ENCODE results near the gene APBB1IP.
"Not testable (repeated sequence)": the region's sequence is repeated elsewhere in the genome, so short reads cannot be mapped to it uniquely, and the experiment has no call there.

APBB1IP gene

GRCh38 chr10:26492725-26493124, 54.6 kb downstream of the APBB1IP start:
- not testable (repeated sequence) for H3K27me3 ChIP-seq (ENCODE audit: control insufficient read depth, insufficient read depth, low read length); H3K4me3 ChIP-seq (ENCODE audit: low read length); H3K4me1 ChIP-seq (ENCODE audit: control insufficient read depth, low read depth, low read length); H3K9ac ChIP-seq (ENCODE audit: low read length); H3K27ac ChIP-seq (ENCODE audit: low read length); H3K36me3 ChIP-seq (ENCODE audit: control insufficient read depth, low read depth, low read length); H3K9me3 ChIP-seq (ENCODE audit: control insufficient read depth, low read depth, low read length)

DNA sequence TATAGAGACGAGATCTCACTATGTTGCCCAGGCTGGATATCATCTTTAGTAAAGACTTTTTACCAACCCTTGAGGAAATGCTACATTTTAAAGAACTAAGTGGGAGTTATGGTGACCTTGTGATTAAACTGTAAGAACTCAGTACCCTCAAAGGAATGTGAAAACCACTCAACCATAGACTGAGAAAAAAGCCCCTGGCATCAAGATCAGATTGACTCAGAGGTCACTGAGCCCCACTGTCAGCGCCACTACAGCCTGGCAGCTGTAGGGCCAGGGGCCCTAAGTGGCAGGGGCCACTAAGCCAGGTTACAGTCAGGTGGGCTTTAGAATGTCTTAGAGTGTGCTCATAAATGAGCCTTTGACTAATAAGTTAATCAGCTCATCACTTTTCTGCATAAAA, 55.9 kb downstream of the APBB1IP start:
- H3K27ac ChIP-seq (ENCODE audit: low read length): no peak overlapping the region
- H3K4me3 ChIP-seq (ENCODE audit: low read length): no peak overlapping the region
- no peaks in the 10 kb centered on the region for H3K9me3 ChIP-seq (ENCODE audit: control insufficient read depth, low read depth, low read length)
- no peaks in the 10 kb centered on the region for H3K4me1 ChIP-seq (ENCODE audit: control insufficient read depth, low read depth, low read length)
- no peak overlapping the region for H3K9ac ChIP-seq (ENCODE audit: low read length)
- no peaks in the 10 kb centered on the region for H3K27me3 ChIP-seq (ENCODE audit: control insufficient read depth, insufficient read depth, low read length)
- H3K36me3 ChIP-seq (ENCODE audit: control insufficient read depth, low read depth, low read length): no peaks in the 10 kb centered on the region

GRCh38 chr10:26499426-26499825, 61.3 kb downstream of the APBB1IP start:
- Histone ChIP-seq H3K27me3 (ENCODE audit: control insufficient read depth, insufficient read depth, low read length) (no peaks in the 10 kb centered on the region), H3K4me1 (ENCODE audit: control insufficient read depth, low read depth, low read length) (no peaks in the 10 kb centered on the region), H3K36me3 (ENCODE audit: control insufficient read depth, low read depth, low read length) (no peaks in the 10 kb centered on the region), H3K9ac (ENCODE audit: low read length) (no peak overlapping the region), H3K9me3 (ENCODE audit: control insufficient read depth, low read depth, low read length) (no peaks in the 10 kb centered on the region), H3K27ac (ENCODE audit: low read length) (no peak overlapping the region), H3K4me3 (ENCODE audit: low read length) (no peak overlapping the region)

DNA sequence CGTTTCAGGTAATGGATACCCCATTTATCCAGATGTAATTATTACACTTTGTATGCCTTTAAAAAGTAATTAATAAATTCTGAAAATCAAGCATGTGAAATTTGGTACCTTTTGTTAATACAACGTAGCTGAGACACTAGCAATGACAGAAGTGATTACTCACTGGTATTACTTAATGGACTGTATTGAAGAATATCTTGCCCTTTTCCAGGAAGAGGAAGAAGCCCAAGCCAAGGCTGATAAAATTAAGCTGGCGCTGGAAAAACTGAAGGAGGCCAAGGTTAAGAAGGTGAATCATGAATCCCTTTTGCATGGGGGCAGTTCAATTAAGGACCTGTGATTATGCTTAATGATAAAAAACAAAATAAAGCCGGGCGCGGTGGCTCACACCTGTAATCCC, 64.8 kb downstream of the APBB1IP start:
- Histone ChIP-seq H3K27me3 (ENCODE audit: control insufficient read depth, insufficient read depth, low read length) (no peaks in the 10 kb centered on the region), H3K9me3 (ENCODE audit: control insufficient read depth, low read depth, low read length) (no peaks in the 10 kb centered on the region), H3K9ac (ENCODE audit: low read length) (no peak overlapping the region), H3K27ac (ENCODE audit: low read length) (no peak overlapping the region), H3K4me1 (ENCODE audit: control insufficient read depth, low read depth, low read length) (no peaks in the 10 kb centered on the region), H3K36me3 (ENCODE audit: control insufficient read depth, low read depth, low read length) (no peaks in the 10 kb centered on the region), H3K4me3 (ENCODE audit: low read length) (no peak overlapping the region)

DNA sequence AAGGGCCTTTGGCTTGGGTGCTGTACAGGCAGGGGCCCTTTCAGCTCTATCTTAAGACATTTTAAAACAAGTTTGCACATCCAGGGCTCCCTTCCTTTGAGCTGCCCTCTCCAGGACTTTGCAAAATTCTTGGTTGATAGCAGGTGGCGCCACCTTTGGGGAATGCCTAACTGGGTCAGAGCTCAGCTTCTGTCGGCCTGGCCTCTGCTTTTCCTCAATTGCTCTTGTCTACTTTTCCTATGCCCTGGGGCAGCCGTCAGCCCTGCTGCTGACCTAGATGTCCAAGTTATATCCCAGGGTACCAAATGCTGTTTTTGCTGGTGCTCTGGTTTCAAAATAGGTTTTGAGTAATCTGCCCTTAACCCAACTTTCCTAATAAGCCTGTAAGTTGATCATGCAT, 65.8 kb downstream of the APBB1IP start:
- no peak overlapping the region for H3K4me3 ChIP-seq (ENCODE audit: low read length)
- H3K27me3 ChIP-seq (ENCODE audit: control insufficient read depth, insufficient read depth, low read length): no peaks in the 10 kb centered on the region
- no peak overlapping the region for H3K9ac ChIP-seq (ENCODE audit: low read length)
- H3K27ac ChIP-seq (ENCODE audit: low read length): no peak overlapping the region
- H3K4me1 ChIP-seq (ENCODE audit: control insufficient read depth, low read depth, low read length): no peaks in the 10 kb centered on the region
- H3K9me3 ChIP-seq (ENCODE audit: control insufficient read depth, low read depth, low read length): no peaks in the 10 kb centered on the region
- no peaks in the 10 kb centered on the region for H3K36me3 ChIP-seq (ENCODE audit: control insufficient read depth, low read depth, low read length)

- H3K4me1 ChIP-seq (ENCODE audit: control insufficient read depth, low read depth, low read length); H3K4me3 ChIP-seq (ENCODE audit: low read length); H3K9me3 ChIP-seq (ENCODE audit: control insufficient read depth, low read depth, low read length); H3K27ac ChIP-seq (ENCODE audit: low read length); H3K27me3 ChIP-seq (ENCODE audit: control insufficient read depth, insufficient read depth, low read length); H3K36me3 ChIP-seq (ENCODE audit: control insufficient read depth, low read depth, low read length); H3K9ac ChIP-seq (ENCODE audit: low read length): not testable (repeated sequence)
Measured at GRCh38 chr10:26504429-26504828, 66.3 kb downstream of the APBB1IP start.

DNA sequence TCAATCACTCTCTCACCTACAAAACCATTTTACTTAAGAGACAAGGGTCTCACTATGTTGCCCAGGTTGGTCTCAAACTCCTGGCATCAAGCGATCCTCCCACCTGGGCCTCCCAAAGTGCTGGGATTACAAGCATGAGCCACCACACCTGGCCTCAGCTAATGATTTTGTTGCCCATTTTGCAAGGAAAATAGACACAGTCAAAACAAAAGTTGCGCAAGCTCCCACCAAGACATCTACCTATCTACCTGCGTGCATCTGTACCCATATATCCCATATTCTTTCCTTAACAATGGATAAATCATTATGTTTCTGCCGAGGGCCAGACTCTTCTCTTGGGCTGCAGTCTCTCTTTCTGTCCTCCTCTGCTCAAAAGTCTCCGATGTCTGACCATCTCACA, 67.3 kb downstream of the APBB1IP start:
- no peak overlapping the region for H3K27ac ChIP-seq (ENCODE audit: low read length)
- H3K4me3 ChIP-seq (ENCODE audit: low read length): no peak overlapping the region
- no peak overlapping the region for H3K9ac ChIP-seq (ENCODE audit: low read length)
- no peaks in the 10 kb centered on the region for H3K36me3 ChIP-seq (ENCODE audit: control insufficient read depth, low read depth, low read length)
- H3K27me3 ChIP-seq (ENCODE audit: control insufficient read depth, insufficient read depth, low read length): no peaks in the 10 kb centered on the region
- no peaks in the 10 kb centered on the region for H3K4me1 ChIP-seq (ENCODE audit: control insufficient read depth, low read depth, low read length)
- no peaks in the 10 kb centered on the region for H3K9me3 ChIP-seq (ENCODE audit: control insufficient read depth, low read depth, low read length)

DNA sequence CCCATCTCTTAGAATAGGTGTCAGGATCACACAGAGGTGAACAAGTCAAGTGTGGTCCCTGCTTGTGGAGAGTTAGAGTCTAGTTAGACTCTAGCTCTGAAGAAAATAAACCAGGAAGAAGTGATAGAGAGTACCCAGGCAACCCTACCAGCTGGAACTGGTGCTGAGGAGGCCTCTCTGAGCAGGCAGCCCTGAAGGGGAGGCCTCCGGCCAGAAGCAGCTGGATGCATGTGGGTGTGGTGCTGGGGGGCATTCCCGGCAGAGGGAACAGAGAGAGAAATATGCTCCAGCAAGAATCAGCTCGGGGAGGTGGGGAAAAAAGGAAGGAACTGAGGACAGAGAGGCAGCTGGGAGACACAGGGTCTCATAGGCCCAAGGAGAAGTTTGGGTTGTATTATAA, 68.6 kb downstream of the APBB1IP start:
- Histone ChIP-seq H3K27me3 (ENCODE audit: control insufficient read depth, insufficient read depth, low read length) (no peaks in the 10 kb centered on the region), H3K9me3 (ENCODE audit: control insufficient read depth, low read depth, low read length) (no peaks in the 10 kb centered on the region), H3K27ac (ENCODE audit: low read length) (no peak overlapping the region), H3K4me1 (ENCODE audit: control insufficient read depth, low read depth, low read length) (no peaks in the 10 kb centered on the region), H3K36me3 (ENCODE audit: control insufficient read depth, low read depth, low read length) (no peaks in the 10 kb centered on the region), H3K9ac (ENCODE audit: low read length) (no peak overlapping the region), H3K4me3 (ENCODE audit: low read length) (no peak overlapping the region)

GRCh38 chr10:26507441-26507840, 69.3 kb downstream of the APBB1IP start:
- H3K4me1 ChIP-seq (ENCODE audit: control insufficient read depth, low read depth, low read length): no peaks in the 10 kb centered on the region
- H3K27ac ChIP-seq (ENCODE audit: low read length): no peak overlapping the region
- no peaks in the 10 kb centered on the region for H3K36me3 ChIP-seq (ENCODE audit: control insufficient read depth, low read depth, low read length)
- H3K4me3 ChIP-seq (ENCODE audit: low read length): no peak overlapping the region
- no peaks in the 10 kb centered on the region for H3K27me3 ChIP-seq (ENCODE audit: control insufficient read depth, insufficient read depth, low read length)
- no peak overlapping the region for H3K9ac ChIP-seq (ENCODE audit: low read length)
- no peaks in the 10 kb centered on the region for H3K9me3 ChIP-seq (ENCODE audit: control insufficient read depth, low read depth, low read length)

DNA sequence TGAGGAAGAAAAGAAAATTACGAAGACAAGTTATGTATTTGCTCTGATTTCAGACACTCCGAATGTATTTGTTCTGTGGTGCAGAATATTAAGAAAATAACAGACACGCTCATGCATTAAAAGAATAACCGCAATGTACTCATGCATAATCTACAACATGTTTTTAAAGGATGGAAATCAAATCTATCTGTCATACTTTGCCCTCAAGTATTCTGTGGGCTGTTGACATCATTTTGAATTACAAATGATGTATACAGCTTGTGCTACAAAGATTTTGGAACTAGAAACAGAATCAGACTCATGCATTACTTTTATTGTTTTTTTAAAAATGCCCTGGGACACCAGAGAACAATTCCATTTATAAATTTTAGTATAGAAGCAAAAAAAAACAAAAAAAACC, 69.9 kb downstream of the APBB1IP start:
- Histone ChIP-seq H3K4me3 (ENCODE audit: low read length) (no peak overlapping the region), H3K27me3 (ENCODE audit: control insufficient read depth, insufficient read depth, low read length) (no peaks in the 10 kb centered on the region), H3K4me1 (ENCODE audit: control insufficient read depth, low read depth, low read length) (no peaks in the 10 kb centered on the region), H3K27ac (ENCODE audit: low read length) (no peak overlapping the region), H3K9ac (ENCODE audit: low read length) (no peak overlapping the region), H3K36me3 (ENCODE audit: control insufficient read depth, low read depth, low read length) (no peaks in the 10 kb centered on the region), H3K9me3 (ENCODE audit: control insufficient read depth, low read depth, low read length) (peaks cover 3% of the 10 kb centered on the region)

DNA sequence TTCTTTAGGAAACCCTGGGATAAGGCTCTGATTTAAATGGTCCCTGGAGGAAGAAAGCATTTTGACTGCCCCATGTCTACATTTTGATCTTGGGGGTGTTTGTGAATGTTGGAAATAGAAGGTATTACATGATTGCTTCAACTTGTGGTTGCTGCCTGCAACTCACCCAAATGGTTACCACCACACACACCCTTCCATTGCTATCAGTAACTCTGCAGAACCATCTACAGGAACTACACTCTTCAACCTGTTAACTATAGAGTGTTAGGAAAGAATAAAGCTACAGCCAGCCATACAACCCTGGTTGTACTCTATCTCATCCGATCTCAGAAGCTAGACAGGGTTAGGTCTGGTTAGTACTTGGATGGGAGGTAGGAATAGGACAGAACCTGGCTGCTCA, 71.2 kb downstream of the APBB1IP start:
- H3K27ac ChIP-seq (ENCODE audit: low read length): no peak overlapping the region
- no peak overlapping the region for H3K4me3 ChIP-seq (ENCODE audit: low read length)
- no peaks in the 10 kb centered on the region for H3K36me3 ChIP-seq (ENCODE audit: control insufficient read depth, low read depth, low read length)
- H3K9me3 ChIP-seq (ENCODE audit: control insufficient read depth, low read depth, low read length): peaks cover 4% of the 10 kb centered on the region
- no peaks in the 10 kb centered on the region for H3K4me1 ChIP-seq (ENCODE audit: control insufficient read depth, low read depth, low read length)
- no peaks in the 10 kb centered on the region for H3K27me3 ChIP-seq (ENCODE audit: control insufficient read depth, insufficient read depth, low read length)
- no peak overlapping the region for H3K9ac ChIP-seq (ENCODE audit: low read length)

DNA sequence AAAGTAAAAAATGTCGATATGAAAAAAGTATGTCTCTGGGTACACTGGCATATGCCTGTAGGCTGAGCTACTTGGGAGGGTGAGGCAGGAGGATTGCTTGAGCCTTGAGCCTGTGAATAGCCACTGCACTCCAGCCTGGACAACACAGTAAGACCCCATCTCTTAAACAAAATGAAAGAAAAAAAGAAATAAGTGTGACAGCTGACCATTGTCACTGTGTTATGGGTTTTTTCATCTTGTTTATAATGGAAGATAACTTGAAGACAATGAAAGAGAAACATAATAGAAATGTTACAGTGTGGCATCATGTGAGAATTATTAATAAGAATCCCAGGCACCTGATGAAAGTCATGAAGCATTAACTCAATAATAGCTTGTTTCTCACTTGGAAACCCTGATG, 75.0 kb downstream of the APBB1IP start:
- no peaks in the 10 kb centered on the region for H3K36me3 ChIP-seq (ENCODE audit: control insufficient read depth, low read depth, low read length)

More for the DNA sequence above, 75.0 kb downstream of the APBB1IP start:
- no peak overlapping the region for H3K4me3 ChIP-seq (ENCODE audit: low read length)
- no peak overlapping the region for H3K9ac ChIP-seq (ENCODE audit: low read length)
- no peaks in the 10 kb centered on the region for H3K27me3 ChIP-seq (ENCODE audit: control insufficient read depth, insufficient read depth, low read length)
- H3K27ac ChIP-seq (ENCODE audit: low read length): no peak overlapping the region
- H3K9me3 ChIP-seq (ENCODE audit: control insufficient read depth, low read depth, low read length): peaks cover 4% of the 10 kb centered on the region
- H3K4me1 ChIP-seq (ENCODE audit: control insufficient read depth, low read depth, low read length): peaks cover 12% of the 10 kb centered on the region
